Measurements from ENCODE around the gene TAS2R60. TPM values are rescaled to one million over a fixed set of nuclear protein-coding genes. Genes with fewer than 3 reads are reported as not detected.

Gene TAS2R60
- total RNA-seq, 1 donor from 2014 or later = not detected

DNA sequence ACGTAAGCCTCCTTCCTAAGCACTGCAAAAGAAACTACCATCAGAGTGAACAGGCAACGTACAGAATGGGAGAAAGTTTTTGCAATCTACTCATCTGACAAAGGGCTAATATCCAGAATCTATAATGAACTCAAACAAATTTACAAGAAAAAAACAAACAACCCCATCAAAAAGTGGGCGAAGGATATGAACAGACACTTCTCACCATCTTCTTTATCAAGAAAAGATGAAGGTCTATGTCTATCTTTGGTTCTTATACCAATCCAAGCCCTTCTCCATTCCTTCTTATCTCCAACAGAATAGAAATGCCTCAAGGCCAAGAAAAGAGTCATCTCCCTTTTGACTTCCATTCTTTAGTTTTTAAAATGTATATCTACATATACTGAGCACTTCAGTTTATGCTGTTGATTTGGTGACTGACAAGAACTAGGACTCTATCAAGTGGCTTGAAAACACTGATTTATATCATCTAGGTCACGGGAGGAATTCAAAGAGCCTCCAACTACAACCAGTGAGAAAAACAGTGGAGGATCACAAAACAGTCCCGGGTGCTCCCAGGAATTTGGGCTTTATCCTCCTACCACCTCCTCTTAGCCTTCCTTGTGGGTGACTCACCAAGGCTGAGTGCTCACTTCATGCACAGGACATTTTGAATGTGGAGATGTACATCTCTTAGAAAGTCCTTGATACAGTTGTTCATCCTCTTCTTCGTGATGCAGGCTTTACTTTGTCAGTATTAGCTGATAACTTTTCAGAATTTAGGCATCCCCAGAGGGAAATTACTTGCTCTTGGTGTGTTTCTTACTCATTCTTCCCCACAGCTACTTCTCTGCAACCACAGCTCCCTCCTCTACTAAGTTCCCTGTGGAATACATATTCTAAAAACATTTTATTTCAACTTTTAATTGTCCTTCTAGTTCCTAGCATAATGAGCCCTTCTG, 49.8 kb downstream of the TAS2R60 start:
- intact Hi-C loops (cut with micrococcal nuclease) = no loop called here
- no peak for DNase-seq
- no peak for ATAC-seq

- intact Hi-C loops (cut with micrococcal nuclease) = no loop called here
- ATAC-seq (no peak), DNase-seq (no peak)
These were observed 50.5 kb downstream of the TAS2R60 start for GRCh38 chr7:143493751-143494150.

Other genes starting within 250 kb of the TAS2R60 start
- not detected for gene TAS2R40, start 221.4 kb upstream of the TAS2R60 start, total RNA-seq
- 303 TPM for gene GSTK1, start 180.0 kb upstream of the TAS2R60 start, total RNA-seq
- gene TMEM139, start 158.5 kb upstream of the TAS2R60 start, total RNA-seq = 20.3 TPM
- gene CASP2, start 155.1 kb upstream of the TAS2R60 start, total RNA-seq = 12.6 TPM
- gene CLCN1, start 127.3 kb upstream of the TAS2R60 start, total RNA-seq = not detected
- gene FAM131B, start 80.7 kb upstream of the TAS2R60 start, total RNA-seq = 0.57 TPM
- gene ZYX, start 62.1 kb upstream of the TAS2R60 start, total RNA-seq = 73.9 TPM
- gene EPHA1, start 34.6 kb upstream of the TAS2R60 start, total RNA-seq = not detected
- gene TAS2R41, start 34.4 kb downstream of the TAS2R60 start, total RNA-seq = not detected
- gene CTAGE15, start 128.3 kb downstream of the TAS2R60 start, total RNA-seq = 0.15 TPM
- 0.52 TPM for gene TCAF2, start 177.5 kb downstream of the TAS2R60 start, total RNA-seq

All from left ventricle myocardium superior (tissue), 1 donor.